HG03066 (cell line): ENCODE results near the gene LCE2D.
"Not testable (repeated sequence)": the region's sequence is repeated elsewhere in the genome, so short reads cannot be mapped to it uniquely, and the experiment has no call there.

Experiments used
- ATAC-seq: cut with Tn5 transposase; IDR thresholded peaks from one replicate; pipeline ENCODE4 v1.9.1; 2021; ENCODE audit warnings: low read depth; ENCODE audit not compliant: unreplicated experiment

The LCE2D gene

GRCh38 chr1:152663098-152663497 lies at the start of gene LCE2D:
Gene LCE2D (plus strand): TSS chr1:152663380. CDS start chr1:152664106, 726 bp downstream.
- no peak for ATAC-seq

- ATAC-seq = no peak
Measured at GRCh38 chr1:152613511-152613910, 49.7 kb upstream of the LCE2D start, which contains the start of gene LCE3B. Gene LCE3B (plus strand): TSS chr1:152613811. CDS start chr1:152613811, 0 bp downstream.

- ATAC-seq = no peak
Measured at GRCh38 chr1:152621993-152622392, 41.2 kb upstream of the LCE2D start.

- ATAC-seq = no peak
Measured at GRCh38 chr1:152622803-152623202, 40.4 kb upstream of the LCE2D start, which contains the start of gene LCE3A. Gene LCE3A (minus strand): TSS chr1:152623103. CDS start chr1:152623103, 0 bp downstream.

- ATAC-seq = no peak
Measured at GRCh38 chr1:152623203-152623844, 39.9 kb upstream of the LCE2D start.

- no peak for ATAC-seq
Measured at GRCh38 chr1:152626744-152627143, 36.4 kb upstream of the LCE2D start.

- no peak for ATAC-seq
Measured at GRCh38 chr1:152630596-152630995, 32.6 kb upstream of the LCE2D start.

GRCh38 chr1:152640351-152640750 lies 22.8 kb upstream of the LCE2D start:
- no peak for ATAC-seq

GRCh38 chr1:152643945-152644344 lies 19.2 kb upstream of the LCE2D start:
- no peak for ATAC-seq

GRCh38 chr1:152645146-152645545 lies 18.0 kb upstream of the LCE2D start:
- no peak for ATAC-seq

GRCh38 chr1:152646656-152647055 lies 16.5 kb upstream of the LCE2D start:
- no peak for ATAC-seq

- no peak for ATAC-seq
Measured at GRCh38 chr1:152654110-152654509, 9.1 kb upstream of the LCE2D start.

- ATAC-seq = no peak
Measured at GRCh38 chr1:152656459-152656858, 6.7 kb upstream of the LCE2D start.

- no peak for ATAC-seq
Measured at GRCh38 chr1:152657677-152658076, 5.5 kb upstream of the LCE2D start.

GRCh38 chr1:152658649-152659048 lies 4.5 kb upstream of the LCE2D start:
- ATAC-seq = no peak

- ATAC-seq = not testable (repeated sequence)
Measured at GRCh38 chr1:152666171-152666570, 3.0 kb downstream of the LCE2D start.

GRCh38 chr1:152667648-152668047 lies 4.5 kb downstream of the LCE2D start:
- no peak for ATAC-seq

GRCh38 chr1:152673016-152673415 lies 9.8 kb downstream of the LCE2D start:
- no peak for ATAC-seq

- not testable (repeated sequence) for ATAC-seq
Measured at GRCh38 chr1:152674983-152675382, 11.8 kb downstream of the LCE2D start, which contains the start of gene LCE2C. Gene LCE2C (plus strand): TSS chr1:152675279. CDS start chr1:152676016, 737 bp downstream.

GRCh38 chr1:152679459-152679858 lies 16.3 kb downstream of the LCE2D start:
- ATAC-seq = no peak

GRCh38 chr1:152681616-152682015 lies 18.4 kb downstream of the LCE2D start:
- ATAC-seq = no peak

GRCh38 chr1:152683846-152684245 lies 20.7 kb downstream of the LCE2D start:
- no peak for ATAC-seq
